DND-41 (cell line): ENCODE measurements around the gene GIMAP8.
"Not testable (repeated sequence)": the region's sequence is repeated elsewhere in the genome, so short reads cannot be mapped to it uniquely, and the experiment has no call there.

Experiments
- EZH2 ChIP-seq: IDR thresholded peaks from 3 replicates; pipeline ENCODE4 v1.6.1; 2012; ENCODE audit warnings: borderline replicate concordance, low read depth, mild to moderate bottlenecking, moderate library complexity, low read length, inconsistent platforms; ENCODE audit not compliant: severe bottlenecking
- TF ChIP-seq, protein P1 (sequence below): IDR thresholded peaks from 2 replicates; pipeline ENCODE4 v1.5.1; 2012; ENCODE audit warnings: borderline replicate concordance, low read length, moderate library complexity, mild to moderate bottlenecking; ENCODE audit not compliant: poor library complexity, severe bottlenecking; ENCODE audit errors: extremely low read depth

DNA sequence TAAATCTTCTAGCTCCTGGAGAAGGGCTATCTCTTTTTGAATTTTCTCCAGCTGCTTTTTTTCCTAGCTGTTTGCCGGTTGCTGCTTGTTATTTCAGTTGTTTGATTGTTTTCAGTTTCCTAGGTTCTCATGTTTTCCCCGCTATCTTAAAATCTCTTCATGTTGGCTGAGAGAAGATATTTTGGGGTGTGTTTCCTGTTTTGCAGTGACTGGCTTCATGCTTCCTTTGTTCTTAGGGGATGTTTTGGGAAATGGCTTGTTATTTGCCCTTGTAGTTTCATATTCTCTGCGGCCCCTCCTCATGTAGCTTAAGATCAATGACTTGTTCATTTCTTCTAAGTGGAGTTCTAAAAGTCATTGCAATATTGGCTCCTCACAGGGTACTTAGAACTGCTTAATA, 33.6 kb downstream of the GIMAP8 start:
- TF ChIP-seq, protein P1, sequence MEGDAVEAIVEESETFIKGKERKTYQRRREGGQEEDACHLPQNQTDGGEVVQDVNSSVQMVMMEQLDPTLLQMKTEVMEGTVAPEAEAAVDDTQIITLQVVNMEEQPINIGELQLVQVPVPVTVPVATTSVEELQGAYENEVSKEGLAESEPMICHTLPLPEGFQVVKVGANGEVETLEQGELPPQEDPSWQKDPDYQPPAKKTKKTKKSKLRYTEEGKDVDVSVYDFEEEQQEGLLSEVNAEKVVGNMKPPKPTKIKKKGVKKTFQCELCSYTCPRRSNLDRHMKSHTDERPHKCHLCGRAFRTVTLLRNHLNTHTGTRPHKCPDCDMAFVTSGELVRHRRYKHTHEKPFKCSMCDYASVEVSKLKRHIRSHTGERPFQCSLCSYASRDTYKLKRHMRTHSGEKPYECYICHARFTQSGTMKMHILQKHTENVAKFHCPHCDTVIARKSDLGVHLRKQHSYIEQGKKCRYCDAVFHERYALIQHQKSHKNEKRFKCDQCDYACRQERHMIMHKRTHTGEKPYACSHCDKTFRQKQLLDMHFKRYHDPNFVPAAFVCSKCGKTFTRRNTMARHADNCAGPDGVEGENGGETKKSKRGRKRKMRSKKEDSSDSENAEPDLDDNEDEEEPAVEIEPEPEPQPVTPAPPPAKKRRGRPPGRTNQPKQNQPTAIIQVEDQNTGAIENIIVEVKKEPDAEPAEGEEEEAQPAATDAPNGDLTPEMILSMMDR: not testable (repeated sequence)
- not testable (repeated sequence) for TF ChIP-seq EZH2
